WTC11 (cell line): ENCODE data around the gene GPR3. TPM values are rescaled to one million over a fixed set of nuclear protein-coding genes. Genes with fewer than 3 reads are reported as not detected.
A peak's percentile ranks its signal among the peaks of the same experiment; 100 is the strongest.

Experiments
- ATAC-seq: fragments of 200-7000 bp; cut with Tn5 transposase; 2 replicates; pipeline ENCODE4 v1.10.0; 2021; ENCODE audit warnings: mild to moderate bottlenecking, moderate library complexity
- CTCF ChIA-PET: fragments of 300-600 bp; sonication (Branson Sonifier 250); formaldehyde crosslinking; loops from one replicate; lab custom pipeline; 2021; ENCODE audit warnings: antibody characterized with exemption; lab: Charles Lee
- POLR2A ChIA-PET: fragments of 350-600 bp; sonication (Branson Sonifier 250); formaldehyde crosslinking; loops from one replicate; lab custom pipeline; 2021; ENCODE audit warnings: antibody characterized with exemption; lab: Charles Lee
- DNase-seq: peaks from one replicate; pipeline ENCODE4 v3.0.0; 2021; ENCODE audit warnings: low spot score
- H3K27ac Mint-ChIP-seq: 2 replicates; pipeline ENCODE4 v1.8.0; 2021; ENCODE audit warnings: mixed read lengths
- H3K27me3 Mint-ChIP-seq: 2 replicates; pipeline ENCODE4 v1.8.0; 2021; ENCODE audit warnings: low read depth, mild to moderate bottlenecking, moderate library complexity, mixed read lengths
- H3K36me3 Mint-ChIP-seq: 2 replicates; pipeline ENCODE4 v1.8.0; 2021; ENCODE audit warnings: mixed read lengths
- H3K4me1 Mint-ChIP-seq: 2 replicates; pipeline ENCODE4 v1.8.0; 2022; ENCODE audit warnings: mixed read lengths
- H3K4me3 Mint-ChIP-seq: 2 replicates; pipeline ENCODE4 v1.8.0; 2021; ENCODE audit warnings: mild to moderate bottlenecking, moderate library complexity, mixed read lengths
- H3K9me3 Mint-ChIP-seq: 2 replicates; pipeline ENCODE4 v1.8.0; 2021; ENCODE audit warnings: mixed read lengths
- ATF1 ChIP-seq: sonication (generic); formaldehyde crosslinking; IDR thresholded peaks from 2 replicates; pipeline ENCODE4 v1.8.1; 2023; ENCODE audit warnings: mild to moderate bottlenecking, moderate library complexity, missing genetic modification reagents
- EMX1 ChIP-seq: fragments of 250-450 bp; sonication (Bioruptor Pico); IDR thresholded peaks from 2 replicates; pipeline ENCODE4 v1.8.0; 2021; ENCODE audit warnings: mild to moderate bottlenecking
- JUN ChIP-seq: sonication (generic); formaldehyde crosslinking; IDR thresholded peaks from 2 replicates; pipeline ENCODE4 v1.8.0; 2023; ENCODE audit warnings: mild to moderate bottlenecking, missing genetic modification reagents
- RORB ChIP-seq: fragments of 250-450 bp; sonication (Bioruptor Pico); IDR thresholded peaks from 2 replicates; pipeline ENCODE4 v1.9.0; 2021; ENCODE audit warnings: mild to moderate bottlenecking
- ZBTB21 ChIP-seq: sonication (generic); formaldehyde crosslinking; IDR thresholded peaks from 2 replicates; pipeline ENCODE4 v1.8.1; 2023; ENCODE audit warnings: mild to moderate bottlenecking, missing genetic modification reagents, borderline replicate concordance
- ZNF121 ChIP-seq: sonication (generic); formaldehyde crosslinking; IDR thresholded peaks from 2 replicates; pipeline ENCODE4 v1.8.0; 2023; ENCODE audit warnings: missing genetic modification reagents
- ZNF232 ChIP-seq: sonication (generic); formaldehyde crosslinking; IDR thresholded peaks from 2 replicates; pipeline ENCODE4 v1.8.0; 2022; ENCODE audit warnings: mild to moderate bottlenecking, missing genetic modification reagents
- ZNF263 ChIP-seq: sonication (generic); formaldehyde crosslinking; IDR thresholded peaks from 2 replicates; pipeline ENCODE4 v1.8.1; 2022; ENCODE audit warnings: low read depth, mild to moderate bottlenecking, moderate library complexity, missing genetic modification reagents
- ZNF317 ChIP-seq: sonication (generic); formaldehyde crosslinking; IDR thresholded peaks from 2 replicates; pipeline ENCODE4 v1.8.1; 2023; ENCODE audit warnings: low read depth, mild to moderate bottlenecking, moderate library complexity, missing genetic modification reagents, borderline replicate concordance
- total RNA-seq: library from RNA; stranded (reverse); gene quantifications from 3 replicates; pipeline ENCODE4 v1.2.3, GENCODE V29; 2021
- TF ChIP-seq, protein P1 (sequence below): sonication (generic); formaldehyde crosslinking; IDR thresholded peaks from 2 replicates; pipeline ENCODE4 v1.8.0; 2022; ENCODE audit warnings: mild to moderate bottlenecking, missing genetic modification reagents
- TF ChIP-seq, protein P2 (sequence below): fragments of 250-450 bp; sonication (Bioruptor Pico); IDR thresholded peaks from 2 replicates; pipeline ENCODE4 v1.9.0; 2021; ENCODE audit warnings: mild to moderate bottlenecking, borderline replicate concordance
- TF ChIP-seq, protein P3 (sequence below): sonication (generic); formaldehyde crosslinking; IDR thresholded peaks from 2 replicates; pipeline ENCODE4 v1.8.1; 2023; ENCODE audit warnings: mild to moderate bottlenecking, missing genetic modification reagents, moderate library complexity
- TF ChIP-seq, protein P4 (sequence below): fragments of 250-450 bp; sonication (Bioruptor Pico); IDR thresholded peaks from 2 replicates; pipeline ENCODE4 v1.9.0; 2021; ENCODE audit warnings: mild to moderate bottlenecking
- TF ChIP-seq, protein P5 (sequence below): sonication (generic); formaldehyde crosslinking; conservative IDR thresholded peaks from 2 replicates; pipeline ENCODE4 v1.8.1; 2022; ENCODE audit warnings: mild to moderate bottlenecking, missing genetic modification reagents
- TF ChIP-seq, protein P6 (sequence below): sonication (generic); formaldehyde crosslinking; IDR thresholded peaks from 2 replicates; pipeline ENCODE4 v1.8.0; 2023; ENCODE audit warnings: mild to moderate bottlenecking, missing genetic modification reagents

Gene GPR3
- total RNA-seq, 1 experiment from 2014 or later: 12.4 TPM

DNA sequence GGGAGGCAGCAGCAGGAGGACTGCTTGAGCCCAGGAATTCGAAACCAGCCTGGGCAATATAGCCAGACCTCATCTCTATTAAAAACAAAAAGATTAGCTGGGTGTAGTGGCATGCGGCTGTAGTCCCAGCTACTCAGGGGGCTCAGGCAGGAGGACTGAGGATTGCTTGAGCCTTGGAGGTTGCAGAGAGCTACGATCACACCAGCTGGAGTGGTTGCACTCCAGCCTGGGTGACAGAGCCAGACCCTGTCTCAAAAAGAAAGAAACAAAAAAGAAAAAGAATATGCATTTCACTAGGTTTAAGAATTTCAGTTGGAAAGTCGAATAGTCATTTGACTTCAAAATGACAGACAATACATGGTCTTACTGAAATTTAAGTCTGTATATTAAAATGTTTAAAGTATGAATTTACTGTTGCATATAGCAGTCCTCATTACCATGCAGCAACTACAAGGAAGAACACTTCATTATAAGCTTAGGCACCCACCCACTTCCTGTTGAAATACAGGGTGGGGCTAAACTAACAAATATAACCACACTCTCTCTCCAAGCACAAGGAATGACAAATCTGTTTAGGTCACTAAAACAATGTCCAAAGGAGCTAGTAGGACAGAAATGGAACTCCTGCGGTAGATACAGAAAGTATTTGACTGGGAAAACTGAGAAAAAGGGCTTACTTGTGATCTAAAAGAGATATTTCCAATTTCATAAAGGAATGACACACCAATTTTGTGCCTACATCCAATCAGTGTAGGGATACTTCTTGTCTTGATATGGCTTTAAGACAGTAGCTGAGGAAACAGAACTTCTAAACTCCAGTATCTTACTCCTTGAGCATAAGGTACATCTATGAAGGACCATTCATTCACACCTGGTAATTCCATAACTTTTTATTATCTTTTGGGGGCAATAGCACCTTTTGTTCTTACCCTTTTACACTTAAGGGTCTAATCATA is 44.1 kb downstream of the GPR3 start:
- no peak for DNase-seq
- peak overlapping the region; percentile 89 for H3K27ac Mint-ChIP-seq
- ChIA-PET CTCF (interaction anchor here (0.6 to 1.7 kb wide), 3 partner anchors 20 to 292 kb away, joined by 3 to 5 read pairs (median 3); no protein-coding TSS in a partner anchor), POLR2A (interaction anchor here (0.6 kb wide), 1 partner anchor 253 kb away, joined by 3 read pairs; no protein-coding TSS in a partner anchor)
- TF ChIP-seq ZNF232 (CRISPR knock-in tag) (0 out of 2 replicates have a peak, but pooled peaks have one; percentile 24), ZNF121 (CRISPR knock-in tag) (peak; percentile 43; the same call in 1 of the 2 replicates)
- TF ChIP-seq, protein P1, sequence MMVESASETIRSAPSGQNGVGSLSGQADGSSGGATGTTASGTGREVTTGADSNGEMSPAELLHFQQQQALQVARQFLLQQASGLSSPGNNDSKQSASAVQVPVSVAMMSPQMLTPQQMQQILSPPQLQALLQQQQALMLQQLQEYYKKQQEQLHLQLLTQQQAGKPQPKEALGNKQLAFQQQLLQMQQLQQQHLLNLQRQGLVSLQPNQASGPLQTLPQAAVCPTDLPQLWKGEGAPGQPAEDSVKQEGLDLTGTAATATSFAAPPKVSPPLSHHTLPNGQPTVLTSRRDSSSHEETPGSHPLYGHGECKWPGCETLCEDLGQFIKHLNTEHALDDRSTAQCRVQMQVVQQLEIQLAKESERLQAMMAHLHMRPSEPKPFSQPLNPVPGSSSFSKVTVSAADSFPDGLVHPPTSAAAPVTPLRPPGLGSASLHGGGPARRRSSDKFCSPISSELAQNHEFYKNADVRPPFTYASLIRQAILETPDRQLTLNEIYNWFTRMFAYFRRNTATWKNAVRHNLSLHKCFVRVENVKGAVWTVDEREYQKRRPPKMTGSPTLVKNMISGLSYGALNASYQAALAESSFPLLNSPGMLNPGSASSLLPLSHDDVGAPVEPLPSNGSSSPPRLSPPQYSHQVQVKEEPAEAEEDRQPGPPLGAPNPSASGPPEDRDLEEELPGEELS (CRISPR knock-in tag): no peak
- TF ChIP-seq, protein P2, sequence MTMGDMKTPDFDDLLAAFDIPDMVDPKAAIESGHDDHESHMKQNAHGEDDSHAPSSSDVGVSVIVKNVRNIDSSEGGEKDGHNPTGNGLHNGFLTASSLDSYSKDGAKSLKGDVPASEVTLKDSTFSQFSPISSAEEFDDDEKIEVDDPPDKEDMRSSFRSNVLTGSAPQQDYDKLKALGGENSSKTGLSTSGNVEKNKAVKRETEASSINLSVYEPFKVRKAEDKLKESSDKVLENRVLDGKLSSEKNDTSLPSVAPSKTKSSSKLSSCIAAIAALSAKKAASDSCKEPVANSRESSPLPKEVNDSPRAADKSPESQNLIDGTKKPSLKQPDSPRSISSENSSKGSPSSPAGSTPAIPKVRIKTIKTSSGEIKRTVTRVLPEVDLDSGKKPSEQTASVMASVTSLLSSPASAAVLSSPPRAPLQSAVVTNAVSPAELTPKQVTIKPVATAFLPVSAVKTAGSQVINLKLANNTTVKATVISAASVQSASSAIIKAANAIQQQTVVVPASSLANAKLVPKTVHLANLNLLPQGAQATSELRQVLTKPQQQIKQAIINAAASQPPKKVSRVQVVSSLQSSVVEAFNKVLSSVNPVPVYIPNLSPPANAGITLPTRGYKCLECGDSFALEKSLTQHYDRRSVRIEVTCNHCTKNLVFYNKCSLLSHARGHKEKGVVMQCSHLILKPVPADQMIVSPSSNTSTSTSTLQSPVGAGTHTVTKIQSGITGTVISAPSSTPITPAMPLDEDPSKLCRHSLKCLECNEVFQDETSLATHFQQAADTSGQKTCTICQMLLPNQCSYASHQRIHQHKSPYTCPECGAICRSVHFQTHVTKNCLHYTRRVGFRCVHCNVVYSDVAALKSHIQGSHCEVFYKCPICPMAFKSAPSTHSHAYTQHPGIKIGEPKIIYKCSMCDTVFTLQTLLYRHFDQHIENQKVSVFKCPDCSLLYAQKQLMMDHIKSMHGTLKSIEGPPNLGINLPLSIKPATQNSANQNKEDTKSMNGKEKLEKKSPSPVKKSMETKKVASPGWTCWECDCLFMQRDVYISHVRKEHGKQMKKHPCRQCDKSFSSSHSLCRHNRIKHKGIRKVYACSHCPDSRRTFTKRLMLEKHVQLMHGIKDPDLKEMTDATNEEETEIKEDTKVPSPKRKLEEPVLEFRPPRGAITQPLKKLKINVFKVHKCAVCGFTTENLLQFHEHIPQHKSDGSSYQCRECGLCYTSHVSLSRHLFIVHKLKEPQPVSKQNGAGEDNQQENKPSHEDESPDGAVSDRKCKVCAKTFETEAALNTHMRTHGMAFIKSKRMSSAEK (CRISPR knock-in tag): no peak
- no peaks in the 10 kb centered on the region for H3K27me3 Mint-ChIP-seq
- H3K4me1 Mint-ChIP-seq: peaks cover 67% of the 10 kb centered on the region
- H3K36me3 Mint-ChIP-seq: peaks cover 2% of the 10 kb centered on the region; the same call in 1 of the 2 replicates
- H3K4me3 Mint-ChIP-seq: no peak overlapping the region
- H3K9me3 Mint-ChIP-seq: no peaks in the 10 kb centered on the region
- ATAC-seq: 0 out of 2 replicates have a peak, but pooled peaks have one; percentile 28

DNA sequence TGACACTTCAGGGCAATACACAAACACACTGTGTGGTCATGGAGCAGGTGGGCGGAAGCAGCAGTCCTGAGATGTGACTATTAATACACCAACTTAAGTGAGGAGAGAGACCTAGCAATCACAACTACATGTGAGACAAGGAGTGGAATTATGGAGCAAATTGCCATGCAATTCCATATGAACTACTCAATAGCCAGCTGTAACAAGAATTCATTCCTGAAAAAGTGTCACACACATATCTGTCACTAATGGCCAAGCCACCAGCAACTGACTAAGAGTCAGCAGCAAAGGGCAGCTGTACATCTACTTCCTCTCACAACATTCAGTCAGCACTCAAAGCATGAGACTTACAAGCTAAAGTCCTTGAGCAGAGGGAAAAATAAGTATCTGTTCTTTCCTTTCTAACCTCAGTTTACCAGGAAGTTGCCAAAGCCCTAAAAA is 46.2 kb downstream of the GPR3 start:
- CTCF ChIA-PET: interaction anchor here (0.8 to 1.5 kb wide), 5 partner anchors 9 to 231 kb away, joined by 3 to 5 read pairs (median 3); no protein-coding TSS in a partner anchor
- ATAC-seq: no peak
- Mint-ChIP-seq H3K36me3 (0 out of 2 replicates have a peak, but pooled peaks cover 2% of the 10 kb centered on the region), H3K27ac (peak overlapping the region; percentile 73)
- TF ChIP-seq ZBTB21 (CRISPR knock-in tag): no peak
- TF ChIP-seq, protein P3, sequence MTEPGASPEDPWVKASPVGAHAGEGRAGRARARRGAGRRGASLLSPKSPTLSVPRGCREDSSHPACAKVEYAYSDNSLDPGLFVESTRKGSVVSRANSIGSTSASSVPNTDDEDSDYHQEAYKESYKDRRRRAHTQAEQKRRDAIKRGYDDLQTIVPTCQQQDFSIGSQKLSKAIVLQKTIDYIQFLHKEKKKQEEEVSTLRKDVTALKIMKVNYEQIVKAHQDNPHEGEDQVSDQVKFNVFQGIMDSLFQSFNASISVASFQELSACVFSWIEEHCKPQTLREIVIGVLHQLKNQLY (CRISPR knock-in tag): no peak
- TF ChIP-seq, all 79 proteins: peak for 0
- Mint-ChIP-seq H3K9me3 (no peaks in the 10 kb centered on the region), H3K4me3 (no peak overlapping the region), H3K27me3 (no peaks in the 10 kb centered on the region), H3K4me1 (peaks cover 55% of the 10 kb centered on the region)
- no peak for DNase-seq
- POLR2A ChIA-PET: interaction anchor here (1.0 kb wide), 1 partner anchor 58 kb away, joined by 3 read pairs; no protein-coding TSS in a partner anchor

DNA sequence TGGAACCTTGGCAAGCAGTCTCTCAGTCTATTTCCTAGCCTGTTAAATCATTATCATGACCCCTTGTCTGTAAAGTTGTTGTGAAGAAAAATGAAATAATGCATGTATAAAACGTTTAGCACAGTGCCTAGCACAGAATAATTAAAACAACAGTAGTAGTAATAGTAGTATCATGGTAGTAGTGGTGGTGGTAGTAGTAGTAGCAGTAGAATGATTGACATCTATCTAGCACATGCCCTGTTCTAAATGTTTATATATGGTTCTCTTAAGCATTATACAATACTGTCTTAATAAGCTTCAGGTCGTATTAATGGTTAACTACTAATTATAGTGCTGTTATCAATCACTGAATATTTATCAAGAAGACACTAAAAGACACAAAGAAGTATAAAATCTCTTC is 46.7 kb downstream of the GPR3 start:
- ATAC-seq (no peak), DNase-seq (no peak)
- no peaks in the 10 kb centered on the region for H3K9me3 Mint-ChIP-seq
- 0 out of 2 replicates have a peak, but pooled peaks cover 2% of the 10 kb centered on the region for H3K36me3 Mint-ChIP-seq
- peak overlapping the region; percentile 80; the same call in 1 of the 2 replicates for H3K27ac Mint-ChIP-seq
- H3K27me3 Mint-ChIP-seq: no peaks in the 10 kb centered on the region
- ChIA-PET POLR2A (no interaction called here), CTCF (interaction anchor here (0.6 to 1.5 kb wide), 6 partner anchors 9 to 230 kb away, joined by 3 to 5 read pairs (median 3); no protein-coding TSS in a partner anchor)
- peaks cover 50% of the 10 kb centered on the region for H3K4me1 Mint-ChIP-seq
- no peak overlapping the region for H3K4me3 Mint-ChIP-seq
- TF ChIP-seq, protein P4, sequence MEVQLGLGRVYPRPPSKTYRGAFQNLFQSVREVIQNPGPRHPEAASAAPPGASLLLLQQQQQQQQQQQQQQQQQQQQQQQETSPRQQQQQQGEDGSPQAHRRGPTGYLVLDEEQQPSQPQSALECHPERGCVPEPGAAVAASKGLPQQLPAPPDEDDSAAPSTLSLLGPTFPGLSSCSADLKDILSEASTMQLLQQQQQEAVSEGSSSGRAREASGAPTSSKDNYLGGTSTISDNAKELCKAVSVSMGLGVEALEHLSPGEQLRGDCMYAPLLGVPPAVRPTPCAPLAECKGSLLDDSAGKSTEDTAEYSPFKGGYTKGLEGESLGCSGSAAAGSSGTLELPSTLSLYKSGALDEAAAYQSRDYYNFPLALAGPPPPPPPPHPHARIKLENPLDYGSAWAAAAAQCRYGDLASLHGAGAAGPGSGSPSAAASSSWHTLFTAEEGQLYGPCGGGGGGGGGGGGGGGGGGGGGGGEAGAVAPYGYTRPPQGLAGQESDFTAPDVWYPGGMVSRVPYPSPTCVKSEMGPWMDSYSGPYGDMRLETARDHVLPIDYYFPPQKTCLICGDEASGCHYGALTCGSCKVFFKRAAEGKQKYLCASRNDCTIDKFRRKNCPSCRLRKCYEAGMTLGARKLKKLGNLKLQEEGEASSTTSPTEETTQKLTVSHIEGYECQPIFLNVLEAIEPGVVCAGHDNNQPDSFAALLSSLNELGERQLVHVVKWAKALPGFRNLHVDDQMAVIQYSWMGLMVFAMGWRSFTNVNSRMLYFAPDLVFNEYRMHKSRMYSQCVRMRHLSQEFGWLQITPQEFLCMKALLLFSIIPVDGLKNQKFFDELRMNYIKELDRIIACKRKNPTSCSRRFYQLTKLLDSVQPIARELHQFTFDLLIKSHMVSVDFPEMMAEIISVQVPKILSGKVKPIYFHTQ (CRISPR knock-in tag): no peak
- TF ChIP-seq ZNF263: no peak
- TF ChIP-seq EMX1 (CRISPR knock-in tag): no peak
- TF ChIP-seq, protein P5, sequence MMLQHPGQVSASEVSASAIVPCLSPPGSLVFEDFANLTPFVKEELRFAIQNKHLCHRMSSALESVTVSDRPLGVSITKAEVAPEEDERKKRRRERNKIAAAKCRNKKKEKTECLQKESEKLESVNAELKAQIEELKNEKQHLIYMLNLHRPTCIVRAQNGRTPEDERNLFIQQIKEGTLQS: no peak
- no peak for TF ChIP-seq RORB (CRISPR knock-in tag)
- TF ChIP-seq ZNF317 (CRISPR knock-in tag): no peak
- no peak for TF ChIP-seq ATF1 (CRISPR knock-in tag)
- no peak for TF ChIP-seq JUN (CRISPR knock-in tag)
- TF ChIP-seq, protein P6, sequence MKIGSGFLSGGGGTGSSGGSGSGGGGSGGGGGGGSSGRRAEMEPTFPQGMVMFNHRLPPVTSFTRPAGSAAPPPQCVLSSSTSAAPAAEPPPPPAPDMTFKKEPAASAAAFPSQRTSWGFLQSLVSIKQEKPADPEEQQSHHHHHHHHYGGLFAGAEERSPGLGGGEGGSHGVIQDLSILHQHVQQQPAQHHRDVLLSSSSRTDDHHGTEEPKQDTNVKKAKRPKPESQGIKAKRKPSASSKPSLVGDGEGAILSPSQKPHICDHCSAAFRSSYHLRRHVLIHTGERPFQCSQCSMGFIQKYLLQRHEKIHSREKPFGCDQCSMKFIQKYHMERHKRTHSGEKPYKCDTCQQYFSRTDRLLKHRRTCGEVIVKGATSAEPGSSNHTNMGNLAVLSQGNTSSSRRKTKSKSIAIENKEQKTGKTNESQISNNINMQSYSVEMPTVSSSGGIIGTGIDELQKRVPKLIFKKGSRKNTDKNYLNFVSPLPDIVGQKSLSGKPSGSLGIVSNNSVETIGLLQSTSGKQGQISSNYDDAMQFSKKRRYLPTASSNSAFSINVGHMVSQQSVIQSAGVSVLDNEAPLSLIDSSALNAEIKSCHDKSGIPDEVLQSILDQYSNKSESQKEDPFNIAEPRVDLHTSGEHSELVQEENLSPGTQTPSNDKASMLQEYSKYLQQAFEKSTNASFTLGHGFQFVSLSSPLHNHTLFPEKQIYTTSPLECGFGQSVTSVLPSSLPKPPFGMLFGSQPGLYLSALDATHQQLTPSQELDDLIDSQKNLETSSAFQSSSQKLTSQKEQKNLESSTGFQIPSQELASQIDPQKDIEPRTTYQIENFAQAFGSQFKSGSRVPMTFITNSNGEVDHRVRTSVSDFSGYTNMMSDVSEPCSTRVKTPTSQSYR (CRISPR knock-in tag): no peak
